ENCODE results near the gene VSIG4. TPM values are rescaled to one million over a fixed set of nuclear protein-coding genes. Genes with fewer than 3 reads are reported as not detected.

The VSIG4 gene
- total RNA-seq, 4 donors from 2014 or later = 269 to 755 (median 401) TPM

GRCh38 chrX:66001596-66001995 lies 38.3 kb downstream of the VSIG4 start:
- TF ChIP-seq, protein P1, sequence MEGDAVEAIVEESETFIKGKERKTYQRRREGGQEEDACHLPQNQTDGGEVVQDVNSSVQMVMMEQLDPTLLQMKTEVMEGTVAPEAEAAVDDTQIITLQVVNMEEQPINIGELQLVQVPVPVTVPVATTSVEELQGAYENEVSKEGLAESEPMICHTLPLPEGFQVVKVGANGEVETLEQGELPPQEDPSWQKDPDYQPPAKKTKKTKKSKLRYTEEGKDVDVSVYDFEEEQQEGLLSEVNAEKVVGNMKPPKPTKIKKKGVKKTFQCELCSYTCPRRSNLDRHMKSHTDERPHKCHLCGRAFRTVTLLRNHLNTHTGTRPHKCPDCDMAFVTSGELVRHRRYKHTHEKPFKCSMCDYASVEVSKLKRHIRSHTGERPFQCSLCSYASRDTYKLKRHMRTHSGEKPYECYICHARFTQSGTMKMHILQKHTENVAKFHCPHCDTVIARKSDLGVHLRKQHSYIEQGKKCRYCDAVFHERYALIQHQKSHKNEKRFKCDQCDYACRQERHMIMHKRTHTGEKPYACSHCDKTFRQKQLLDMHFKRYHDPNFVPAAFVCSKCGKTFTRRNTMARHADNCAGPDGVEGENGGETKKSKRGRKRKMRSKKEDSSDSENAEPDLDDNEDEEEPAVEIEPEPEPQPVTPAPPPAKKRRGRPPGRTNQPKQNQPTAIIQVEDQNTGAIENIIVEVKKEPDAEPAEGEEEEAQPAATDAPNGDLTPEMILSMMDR (IDR thresholded peaks at IDR 0.05) = no peak
- no peak for ATAC-seq (ENCODE audit: low FRiP score)
- DNase-seq (ENCODE audit: low spot score) = no peak

DNA sequence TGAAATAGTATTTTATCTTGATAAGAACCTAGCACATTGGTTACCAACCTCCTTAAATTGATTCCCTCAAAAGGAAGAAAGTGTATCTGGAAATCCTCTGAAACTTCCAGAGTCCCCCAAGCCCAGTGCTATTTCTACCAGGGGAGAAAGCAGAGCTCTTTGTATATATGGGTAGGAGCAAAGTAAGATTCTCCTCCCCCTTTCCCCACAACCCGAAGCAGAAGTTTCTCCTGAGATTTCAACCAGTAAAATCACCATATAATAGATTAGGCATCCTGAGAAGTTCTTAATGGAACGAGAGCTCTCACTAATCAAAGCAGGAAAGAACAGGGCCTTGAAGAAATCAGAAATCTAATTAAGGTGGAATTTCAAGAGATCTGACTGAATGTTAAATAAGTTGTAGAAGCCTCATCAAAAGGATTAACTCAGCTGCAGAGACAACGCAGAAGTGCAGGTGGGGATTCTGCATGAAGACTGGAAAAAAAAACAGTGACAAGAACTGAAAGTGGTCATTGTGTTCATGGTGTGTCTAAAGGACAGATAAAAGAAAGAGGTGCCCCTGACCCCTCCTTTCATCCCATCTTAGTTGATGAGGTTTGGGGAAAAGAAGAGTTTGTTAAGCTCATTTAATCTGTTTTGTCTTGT lies 39.1 kb downstream of the VSIG4 start:
- TF ChIP-seq, protein P1 (IDR thresholded peaks at IDR 0.05) = no peak
- DNase-seq (ENCODE audit: low spot score) (no peak), ATAC-seq (ENCODE audit: low FRiP score) (no peak)

DNA sequence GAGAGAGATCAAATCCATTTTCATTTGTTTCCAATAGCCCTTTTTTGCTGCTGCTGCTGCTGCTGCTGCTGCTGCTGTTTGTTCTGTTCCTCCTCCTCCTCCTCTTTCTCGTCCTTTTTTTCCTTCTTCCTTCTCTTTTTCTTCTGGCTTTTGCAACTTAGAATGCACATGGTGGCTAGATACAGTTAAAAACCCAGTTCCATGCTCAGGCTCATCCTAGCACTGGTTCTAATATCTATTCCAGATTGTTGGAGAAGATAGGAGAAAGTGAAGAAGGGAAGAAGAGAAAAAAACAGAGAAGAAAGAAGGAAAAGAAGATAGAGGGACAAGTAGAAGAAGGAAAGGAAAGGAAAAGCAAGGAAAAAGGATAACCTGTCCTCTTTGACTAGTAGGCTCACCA lies 39.7 kb downstream of the VSIG4 start:
- DNase-seq (ENCODE audit: low spot score) (no peak), ATAC-seq (ENCODE audit: low FRiP score) (no peak)
- TF ChIP-seq, protein P1 (IDR thresholded peaks at IDR 0.05) = no peak

GRCh38 chrX:65999563-66000148 lies 40.2 kb downstream of the VSIG4 start:
- TF ChIP-seq, protein P1 (IDR thresholded peaks at IDR 0.05) = no peak
- ATAC-seq (ENCODE audit: low FRiP score) (no peak), DNase-seq (ENCODE audit: low spot score) (no peak)

- ATAC-seq (ENCODE audit: low FRiP score) (no peak), DNase-seq (ENCODE audit: low spot score) (no peak)
- TF ChIP-seq, protein P1 (IDR thresholded peaks at IDR 0.05) = no peak
Observed at GRCh38 chrX:65999029-65999562, 40.8 kb downstream of the VSIG4 start.

- DNase-seq (ENCODE audit: low spot score) = no peak
- TF ChIP-seq, protein P1 (IDR thresholded peaks at IDR 0.05) = no peak
- ATAC-seq (ENCODE audit: low FRiP score) = no peak
Observed at GRCh38 chrX:65997978-65998717, 41.7 kb downstream of the VSIG4 start.
